Putamen (tissue), 1 donor: ENCODE results near the gene NUBPL.
"Not testable (repeated sequence)": the region's sequence is repeated elsewhere in the genome, so short reads cannot be mapped to it uniquely, and the experiment has no call there.

Source experiments
- DNase-seq: peaks from one replicate; pipeline ENCODE4 v3.0.0-alpha.2; 2016; ENCODE audit warnings: low spot score

The NUBPL gene

GRCh38 chr14:31880935-31881334, 319.7 kb downstream of the NUBPL start:
- no peak for DNase-seq

- DNase-seq, result no peak
Measured at GRCh38 chr14:31881531-31882310, 320.5 kb downstream of the NUBPL start.

- no peak for DNase-seq
Measured at GRCh38 chr14:31884238-31884637, 323.0 kb downstream of the NUBPL start.

- no peak for DNase-seq
Measured at GRCh38 chr14:31884776-31885379, 323.7 kb downstream of the NUBPL start.

- DNase-seq, result no peak
Measured at GRCh38 chr14:31886156-31886835, 325.1 kb downstream of the NUBPL start.

- DNase-seq, result no peak
Measured at GRCh38 chr14:31887929-31888580, 326.9 kb downstream of the NUBPL start.

- no peak for DNase-seq
Measured at GRCh38 chr14:31889297-31889696, 328.1 kb downstream of the NUBPL start.

GRCh38 chr14:31890202-31890601, 329.0 kb downstream of the NUBPL start:
- DNase-seq, result not testable (repeated sequence)

GRCh38 chr14:31893221-31893757, 332.1 kb downstream of the NUBPL start:
- DNase-seq, result no peak

- DNase-seq, result no peak
Measured at GRCh38 chr14:31894351-31894750, 333.1 kb downstream of the NUBPL start.

GRCh38 chr14:31895206-31895605, 334.0 kb downstream of the NUBPL start:
- DNase-seq, result no peak

GRCh38 chr14:31895646-31896045, 334.4 kb downstream of the NUBPL start:
- DNase-seq, result no peak

- DNase-seq, result no peak
Measured at GRCh38 chr14:31897581-31898186, 336.5 kb downstream of the NUBPL start.

GRCh38 chr14:31898838-31899528, 337.8 kb downstream of the NUBPL start:
- no peak for DNase-seq

- no peak for DNase-seq
Measured at GRCh38 chr14:31902002-31902401, 340.8 kb downstream of the NUBPL start.

GRCh38 chr14:31902945-31903646, 341.9 kb downstream of the NUBPL start:
- no peak for DNase-seq

GRCh38 chr14:31909977-31910376, 348.8 kb downstream of the NUBPL start:
- no peak for DNase-seq
